Sigmoid colon (tissue), 4 donors: Measurements from ENCODE around the gene MRGPRX3.
A peak's percentile ranks its signal among the peaks of the same experiment; 100 is the strongest.

Experiments
- POLR2A ChIP-seq, 2 donors: fragments of 450-650 bp; IDR thresholded peaks; one replicate each; pipeline ENCODE4 v1.6.1; 2016; ENCODE audit warnings: antibody characterized with exemption in 2 of 2, mild to moderate bottlenecking in 2 of 2, moderate library complexity in 2 of 2
- POLR2AphosphoS5 ChIP-seq, 4 donors: sonication (generic); formaldehyde crosslinking; IDR thresholded peaks; one replicate each; pipeline ENCODE4 v1.6.1; 2017; ENCODE audit warnings: antibody characterized with exemption in 4 of 4
- TF ChIP-seq, protein P1 (sequence below), 4 experiments: fragments of 450-650 bp in 3 of 4; fragments of 200-600 bp in 1 of 4; IDR thresholded peaks; one replicate each; pipeline ENCODE4 v1.5.1; 2016 to 2019; ENCODE audit warnings: antibody characterized with exemption in 4 of 4, mild to moderate bottlenecking in 3 of 4, moderate library complexity in 2 of 4

DNA sequence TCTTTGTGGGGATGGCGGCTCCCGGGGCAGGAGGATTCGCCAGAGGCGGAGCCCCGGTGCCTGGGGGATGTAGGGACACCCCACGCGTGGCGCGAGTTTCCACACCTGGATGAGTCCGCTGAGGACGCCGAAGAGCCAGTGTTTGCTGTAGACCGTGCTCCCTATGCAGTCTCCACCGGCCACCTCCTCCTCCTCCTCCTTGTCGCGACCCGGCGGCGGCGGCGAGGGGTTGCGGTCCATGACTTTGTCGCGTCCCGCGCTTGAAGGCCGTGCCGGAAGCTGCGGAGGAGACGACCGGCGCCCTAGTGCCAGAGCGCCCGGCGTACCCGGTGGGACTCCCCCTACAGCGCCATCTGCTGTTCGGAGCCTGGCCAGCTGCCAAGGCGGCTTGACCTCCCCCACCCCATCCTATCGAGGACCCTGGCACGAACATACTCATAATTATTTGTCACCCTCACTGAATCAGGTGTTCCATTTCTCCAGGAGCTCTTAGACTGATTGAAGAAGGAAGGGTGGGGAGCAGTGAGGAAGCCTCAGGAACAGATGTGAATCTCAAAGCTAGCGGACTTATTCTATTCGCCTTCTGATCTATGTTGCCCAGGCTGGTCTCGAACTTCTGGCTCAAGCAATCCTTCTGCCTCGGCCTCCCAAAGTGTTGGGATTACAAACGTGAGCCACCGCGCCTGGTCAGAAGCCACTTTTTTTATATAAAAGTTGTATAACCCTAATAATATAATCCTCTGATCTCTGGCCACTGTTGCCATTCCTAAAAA lies 26.4 kb upstream of the MRGPRX3 start, which contains the start of gene SAAL1:
- TF ChIP-seq, protein P1, sequence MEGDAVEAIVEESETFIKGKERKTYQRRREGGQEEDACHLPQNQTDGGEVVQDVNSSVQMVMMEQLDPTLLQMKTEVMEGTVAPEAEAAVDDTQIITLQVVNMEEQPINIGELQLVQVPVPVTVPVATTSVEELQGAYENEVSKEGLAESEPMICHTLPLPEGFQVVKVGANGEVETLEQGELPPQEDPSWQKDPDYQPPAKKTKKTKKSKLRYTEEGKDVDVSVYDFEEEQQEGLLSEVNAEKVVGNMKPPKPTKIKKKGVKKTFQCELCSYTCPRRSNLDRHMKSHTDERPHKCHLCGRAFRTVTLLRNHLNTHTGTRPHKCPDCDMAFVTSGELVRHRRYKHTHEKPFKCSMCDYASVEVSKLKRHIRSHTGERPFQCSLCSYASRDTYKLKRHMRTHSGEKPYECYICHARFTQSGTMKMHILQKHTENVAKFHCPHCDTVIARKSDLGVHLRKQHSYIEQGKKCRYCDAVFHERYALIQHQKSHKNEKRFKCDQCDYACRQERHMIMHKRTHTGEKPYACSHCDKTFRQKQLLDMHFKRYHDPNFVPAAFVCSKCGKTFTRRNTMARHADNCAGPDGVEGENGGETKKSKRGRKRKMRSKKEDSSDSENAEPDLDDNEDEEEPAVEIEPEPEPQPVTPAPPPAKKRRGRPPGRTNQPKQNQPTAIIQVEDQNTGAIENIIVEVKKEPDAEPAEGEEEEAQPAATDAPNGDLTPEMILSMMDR (IDR thresholded peaks at IDR 0.05), result peak; percentile 18 to 41 (median 37)
- peak; percentile 61 to 88 (median 80) for TF ChIP-seq POLR2AphosphoS5 (IDR thresholded peaks at IDR 0.05)
- peak; percentile 37 to 43 for TF ChIP-seq POLR2A (IDR thresholded peaks at IDR 0.05)
